ENCODE results near the gene INS.

The INS gene

GRCh38 chr11:2164081-2164480 lies 3.1 kb upstream of the INS start:
- no peak for DNase-seq

- no peak for DNase-seq
These were observed 2.5 kb upstream of the INS start for GRCh38 chr11:2163428-2163978.

GRCh38 chr11:2159536-2160413 lies 1.2 kb downstream of the INS start:
- DNase-seq: no peak

GRCh38 chr11:2158966-2159365 lies 2.0 kb downstream of the INS start:
- DNase-seq: no peak

- DNase-seq: no peak
These were observed 2.7 kb downstream of the INS start for GRCh38 chr11:2158296-2158737.

- no peak for DNase-seq
These were observed 3.5 kb downstream of the INS start for GRCh38 chr11:2157294-2158040.

- DNase-seq: peak; percentile 51
These were observed 4.4 kb downstream of the INS start for GRCh38 chr11:2156416-2157182.

GRCh38 chr11:2155511-2155910 lies 5.5 kb downstream of the INS start:
- no peak for DNase-seq

GRCh38 chr11:2154889-2155288 lies 6.1 kb downstream of the INS start:
- DNase-seq: no peak

- DNase-seq: no peak
These were observed 6.8 kb downstream of the INS start for GRCh38 chr11:2154195-2154585.

GRCh38 chr11:2153581-2154194 lies 7.3 kb downstream of the INS start:
- peak; percentile 61 for DNase-seq

- DNase-seq: peak; percentile 64
These were observed 9.3 kb downstream of the INS start for GRCh38 chr11:2151500-2152257.

GRCh38 chr11:2149864-2150847 lies 10.9 kb downstream of the INS start:
- DNase-seq: peak; percentile 35

GRCh38 chr11:2149460-2149859 lies 11.5 kb downstream of the INS start:
- DNase-seq: no peak

- no peak for DNase-seq
These were observed 12.4 kb downstream of the INS start for GRCh38 chr11:2148595-2148994.

- no peak for DNase-seq
These were observed 13.6 kb downstream of the INS start for GRCh38 chr11:2147391-2147790.

- DNase-seq: no peak
These were observed 15.0 kb downstream of the INS start for GRCh38 chr11:2146051-2146450.

GRCh38 chr11:2144544-2145248 lies 16.3 kb downstream of the INS start:
- peak; percentile 50 for DNase-seq

- no peak for DNase-seq
These were observed 17.0 kb downstream of the INS start for GRCh38 chr11:2143799-2144543.

All from inflammatory macrophage treated with lipopolysaccharide for 4 hours (primary cell).